COLO668 (cell line): Measurements from ENCODE around the gene PTPRN2.

Experiments
- DNase-seq: peaks from one replicate; lab custom pipeline; 2025; ENCODE audit not compliant: unreplicated experiment; lab: John Stamatoyannopoulos, UW

The PTPRN2 gene

DNA sequence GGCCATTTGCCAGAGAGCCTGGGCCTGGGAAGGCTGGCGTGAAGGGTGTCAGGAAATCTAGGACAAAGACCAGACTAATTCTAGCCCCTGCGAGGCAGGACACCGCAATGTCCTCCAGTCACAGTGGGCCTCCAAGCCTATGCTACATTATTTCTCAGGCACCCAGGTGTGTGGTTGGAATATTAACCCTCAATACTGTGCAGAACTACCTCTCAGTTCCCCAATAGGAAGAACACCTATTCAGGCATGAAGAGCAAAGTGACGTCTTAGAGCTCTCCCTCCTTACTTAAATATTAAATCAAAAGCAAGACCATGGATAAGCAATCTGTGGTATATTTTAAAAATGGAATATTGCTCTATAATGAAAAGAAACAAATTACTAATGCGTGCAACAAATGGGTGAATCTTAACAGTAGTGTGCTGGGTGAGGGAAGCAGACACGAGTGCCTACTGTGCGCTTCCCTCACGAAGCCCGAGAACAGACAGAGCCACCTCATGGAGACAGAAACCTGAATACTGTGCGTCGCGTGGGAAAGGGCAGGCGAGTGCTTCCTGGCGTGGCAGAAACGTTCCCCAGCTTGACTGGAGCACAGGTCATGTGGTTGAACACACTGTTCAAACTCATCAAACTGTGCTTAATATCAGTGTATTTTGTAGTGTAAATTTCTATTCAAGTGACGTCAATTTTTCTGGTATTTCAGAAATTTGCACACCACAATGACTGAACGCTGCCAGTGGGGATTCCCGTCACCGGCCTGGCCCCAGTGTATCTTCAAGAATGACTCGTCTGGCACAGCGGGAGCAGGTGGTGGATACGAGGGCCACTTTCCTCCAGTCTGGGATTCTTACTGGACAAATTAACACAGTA lies 15.5 kb upstream of the PTPRN2 start:
- no peak for DNase-seq

GRCh38 chr7:158602041-158602440 lies 14.4 kb upstream of the PTPRN2 start:
- no peak for DNase-seq

- DNase-seq: no peak
Observed at GRCh38 chr7:158601090-158601489, 13.5 kb upstream of the PTPRN2 start.

DNA sequence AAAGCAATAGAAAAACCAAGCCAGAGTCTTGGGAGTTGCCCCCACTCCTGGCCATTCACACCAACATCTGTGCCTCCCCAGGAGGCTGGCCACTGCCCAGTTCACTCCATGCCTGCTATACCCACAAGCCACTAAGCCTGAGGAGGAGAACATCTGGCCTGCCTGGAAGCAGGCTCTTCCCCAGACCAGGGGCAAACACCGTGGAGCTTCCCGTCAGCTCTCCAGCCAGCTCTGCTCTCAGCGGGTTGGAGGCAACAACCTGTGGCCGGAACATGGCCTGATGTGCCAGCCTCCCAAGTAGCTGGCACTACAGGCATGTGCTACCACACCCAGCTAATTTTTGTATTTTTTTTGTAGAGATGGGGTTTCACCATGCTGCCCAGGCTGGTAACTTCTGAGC lies 9.1 kb upstream of the PTPRN2 start:
- no peak for DNase-seq

DNA sequence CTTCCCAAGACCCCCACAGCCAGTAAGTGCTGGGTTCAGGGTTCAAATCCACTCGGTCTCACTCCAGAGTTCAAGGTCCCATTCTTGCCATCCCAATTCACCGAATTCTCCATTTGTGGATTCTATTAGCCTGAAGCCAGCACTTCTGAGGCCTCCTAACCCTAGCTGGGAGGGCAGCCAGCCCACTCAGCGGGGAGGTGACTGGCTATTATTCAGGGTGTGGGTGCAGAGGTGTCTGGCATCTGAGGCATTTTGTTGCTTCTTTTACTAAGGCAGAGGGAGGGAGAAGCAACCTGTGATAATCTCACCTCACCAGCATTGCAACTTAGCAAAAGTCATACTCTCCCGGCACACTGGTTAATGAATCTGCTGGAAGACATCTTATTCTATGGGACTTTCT lies 8.7 kb upstream of the PTPRN2 start:
- DNase-seq: no peak

- no peak for DNase-seq
Observed at GRCh38 chr7:158595068-158595467, 7.4 kb upstream of the PTPRN2 start.

DNA sequence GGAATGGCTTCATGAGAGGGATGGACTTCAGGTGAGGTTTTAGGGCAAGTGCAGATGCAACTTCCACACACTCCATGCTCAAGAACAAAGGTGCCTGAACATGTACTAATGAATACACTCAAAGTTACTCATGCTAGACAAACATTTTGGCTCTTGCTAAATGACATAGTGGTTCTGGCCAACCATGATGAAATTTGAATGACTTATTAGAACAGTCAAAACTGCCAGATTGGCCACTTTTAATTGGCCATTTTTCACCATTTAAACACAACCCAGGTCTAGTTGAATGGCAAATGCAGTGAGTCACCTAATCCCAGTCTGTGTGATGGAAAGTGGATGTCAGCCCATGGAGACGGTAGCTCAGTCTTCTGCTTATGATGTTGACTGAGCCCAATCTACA lies 4.9 kb upstream of the PTPRN2 start:
- no peak for DNase-seq

DNA sequence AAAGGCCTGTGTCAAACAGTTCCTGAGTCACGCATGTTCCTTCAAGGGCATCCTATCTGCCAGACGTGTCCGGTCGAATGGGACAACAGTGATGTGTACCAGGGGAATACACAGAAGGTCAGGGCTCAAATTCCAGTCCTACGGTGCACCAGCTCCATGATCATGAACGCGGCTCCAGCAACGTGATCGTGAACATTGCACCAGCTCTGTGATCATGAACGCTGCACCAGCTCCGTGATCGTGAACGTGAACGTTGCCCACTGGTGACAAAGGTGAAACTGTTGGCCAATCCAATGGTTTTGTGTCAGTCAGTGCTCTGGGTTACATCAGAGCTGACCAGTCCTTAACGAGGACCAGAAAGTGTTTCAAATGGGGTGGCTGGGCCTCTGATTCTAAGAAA lies 4.3 kb upstream of the PTPRN2 start:
- no peak for DNase-seq

- DNase-seq: no peak
Observed at GRCh38 chr7:158590181-158590530, 2.5 kb upstream of the PTPRN2 start.

DNA sequence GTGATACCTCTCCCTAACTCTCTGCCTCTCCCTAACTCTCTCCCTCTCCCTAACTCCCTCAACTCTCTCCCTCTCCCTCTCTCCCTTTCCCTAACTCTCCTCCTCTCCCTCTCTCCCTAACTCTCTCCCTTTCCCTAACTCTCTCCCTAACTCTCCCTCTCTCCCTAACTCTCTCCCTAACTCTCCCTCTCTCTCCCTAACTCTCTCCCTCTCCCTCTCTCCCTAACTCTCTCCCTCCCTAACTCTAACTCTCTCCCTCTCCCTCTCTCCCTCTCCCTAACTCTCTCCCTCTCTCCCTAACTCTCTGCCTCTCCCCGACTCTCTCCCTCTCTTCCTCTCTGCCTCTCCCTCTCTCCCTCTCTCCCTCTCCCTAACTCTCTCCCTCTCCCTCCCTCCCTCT lies 2.0 kb upstream of the PTPRN2 start:
- DNase-seq: no peak

GRCh38 chr7:158588878-158589442 lies 1.3 kb upstream of the PTPRN2 start:
- no peak for DNase-seq

- DNase-seq: no peak
Observed at GRCh38 chr7:158588085-158588877, 658 bp upstream of the PTPRN2 start.

- peak; percentile 59 for DNase-seq
Observed at GRCh38 chr7:158586499-158587161, 993 bp downstream of the PTPRN2 start.

DNA sequence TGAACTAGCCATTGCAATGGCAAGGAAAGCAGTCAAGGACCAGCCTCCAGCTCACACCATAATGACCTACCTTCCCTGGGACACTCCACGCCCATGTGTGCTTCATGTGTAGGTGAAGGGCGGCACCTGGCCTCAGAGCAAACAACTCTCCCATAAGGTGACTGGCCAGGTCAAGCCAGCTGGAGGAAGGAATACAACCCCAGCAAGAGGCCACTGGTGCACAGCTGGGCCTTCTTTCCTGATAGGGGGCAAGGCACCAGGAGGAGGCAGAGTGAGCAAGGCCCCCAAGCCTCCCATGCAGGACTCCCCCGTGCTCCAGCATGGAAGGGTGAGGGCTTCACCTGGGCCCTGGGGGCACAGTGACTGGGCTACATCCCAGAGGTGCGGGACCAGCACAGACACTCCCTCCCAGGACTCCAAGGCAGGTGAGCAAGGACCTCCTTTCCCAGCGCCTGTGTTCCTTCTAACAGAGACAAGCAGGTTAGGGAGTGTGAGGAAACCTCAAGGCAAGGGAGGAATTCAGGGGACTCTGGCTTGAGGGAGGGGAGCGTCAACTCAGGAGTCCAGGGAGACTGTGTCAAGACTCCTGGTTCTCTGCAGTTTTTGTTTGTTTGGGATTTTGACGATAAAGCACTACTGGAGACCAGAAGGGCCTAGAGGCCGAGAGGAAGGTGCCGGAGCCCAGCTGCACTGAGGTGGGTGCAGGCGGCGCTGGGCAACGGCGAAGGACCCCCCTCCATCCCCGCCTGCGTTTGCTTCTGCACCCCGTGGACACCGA lies 1.7 kb downstream of the PTPRN2 start:
- DNase-seq: peak; percentile 63

DNA sequence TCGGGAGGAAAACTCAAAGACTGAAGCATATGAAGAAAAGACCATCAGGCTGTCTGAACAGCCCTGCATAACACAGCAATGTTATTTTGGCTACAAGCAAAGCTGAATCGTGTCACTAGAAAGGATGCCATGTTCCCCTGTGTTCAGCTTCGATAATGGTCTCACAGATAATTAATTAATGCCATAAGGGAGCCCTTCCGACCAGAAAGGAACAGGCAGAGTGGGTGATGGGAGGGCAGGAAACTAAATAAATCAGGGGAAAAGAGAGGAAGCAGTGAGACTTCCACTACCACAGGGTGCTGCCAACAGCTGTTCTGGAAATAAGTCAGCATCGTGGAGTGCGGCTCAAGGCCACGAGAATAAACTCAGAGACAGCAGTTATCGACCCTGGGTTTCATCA lies 3.2 kb downstream of the PTPRN2 start:
- DNase-seq: no peak

DNA sequence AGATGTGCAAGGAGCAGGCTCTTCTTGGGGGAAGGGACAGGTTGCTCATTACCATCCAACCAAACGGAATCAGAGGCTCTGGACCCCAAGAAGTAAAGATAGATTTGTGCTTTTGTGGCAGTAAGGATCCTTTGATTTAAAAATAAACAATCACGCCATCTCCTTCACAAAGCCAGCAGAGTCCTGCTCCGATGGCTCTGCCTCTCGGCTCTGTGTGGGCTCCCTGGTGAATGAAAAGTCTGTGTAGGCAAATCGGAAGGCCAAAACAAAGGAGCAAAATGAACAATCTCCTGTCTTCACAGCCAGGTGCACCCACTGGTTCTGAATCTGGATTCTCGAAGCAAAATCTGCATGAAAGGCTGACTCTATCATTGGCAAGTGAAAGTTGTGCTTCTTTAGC lies 3.8 kb downstream of the PTPRN2 start:
- DNase-seq: no peak

DNA sequence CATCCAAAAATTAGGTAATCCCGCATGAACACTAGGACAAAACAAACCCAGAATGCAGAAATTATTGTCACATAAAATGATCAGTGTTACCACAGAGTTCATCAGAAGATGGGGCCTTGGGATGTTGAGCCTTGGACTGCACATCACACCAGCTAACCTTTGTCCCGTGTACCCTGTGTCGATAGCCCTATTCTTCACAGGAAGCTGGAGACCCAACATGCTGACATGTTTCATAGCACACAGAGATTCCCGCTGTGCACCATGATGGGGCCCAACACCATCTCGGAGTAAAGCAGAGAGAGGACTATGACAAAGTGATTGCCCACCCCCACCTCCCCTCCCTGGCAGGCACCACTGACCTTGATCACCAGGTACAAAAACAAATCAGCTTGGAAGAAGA lies 4.5 kb downstream of the PTPRN2 start:
- no peak for DNase-seq

DNA sequence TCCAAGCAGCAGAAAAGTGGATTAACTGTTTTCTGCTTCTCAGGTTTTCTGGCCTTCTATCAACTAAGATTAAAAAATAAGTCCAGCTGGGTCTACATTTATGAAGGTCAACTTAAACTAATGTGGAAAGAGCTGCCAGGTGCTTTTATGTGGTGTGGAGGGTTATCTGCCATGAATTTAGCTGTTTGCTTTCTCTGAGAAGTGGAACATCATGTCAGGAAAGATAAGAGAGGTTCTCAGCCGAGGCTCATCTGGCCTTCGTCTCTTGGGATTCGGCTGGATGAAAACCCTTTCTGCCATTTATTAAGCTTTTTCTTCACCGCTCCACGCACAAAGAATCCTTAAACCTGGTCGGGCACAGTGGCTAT lies 5.5 kb downstream of the PTPRN2 start:
- DNase-seq: peak; percentile 45

DNA sequence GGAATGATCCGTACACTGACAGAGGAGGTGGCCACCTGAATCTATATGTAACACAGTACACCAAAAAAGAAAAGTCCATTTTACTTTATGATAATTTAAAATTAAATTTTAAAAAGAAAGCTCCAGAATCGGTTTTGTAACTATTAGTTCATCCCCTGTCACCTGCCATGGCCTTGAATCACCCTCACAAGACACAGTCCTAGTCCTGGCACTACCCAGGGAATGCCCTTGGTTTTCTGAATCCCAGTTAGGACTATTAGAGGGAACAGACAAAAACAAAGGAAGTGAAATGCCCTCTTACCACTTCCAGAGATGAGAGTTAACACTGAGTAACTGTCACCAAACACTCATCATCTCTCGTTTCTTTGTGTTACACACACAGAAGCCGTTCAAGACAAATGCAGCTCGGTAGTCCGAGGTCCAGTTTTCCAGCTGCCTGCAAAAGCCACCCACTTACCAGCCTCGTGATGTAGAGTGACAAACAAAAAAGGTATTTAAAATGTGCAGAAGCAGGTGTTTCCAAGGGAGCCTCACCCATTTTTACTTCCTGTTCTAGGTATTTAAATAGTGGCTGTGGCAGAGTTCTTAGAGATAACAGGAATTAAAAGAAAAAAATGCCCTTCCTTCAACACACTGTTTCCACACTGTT lies 6.1 kb downstream of the PTPRN2 start:
- DNase-seq: peak; percentile 77
